HCT116 (cell line): ENCODE data around the gene SLC16A11. TPM values are rescaled to one million over a fixed set of nuclear protein-coding genes. Genes with fewer than 3 reads are reported as not detected.

Experiments
- ATAC-seq: fragments of 200-7000 bp; cut with Tn5 transposase; 2 replicates; pipeline ENCODE4 v1.9.1; 2020; ENCODE audit warnings: mild to moderate bottlenecking, moderate library complexity
- BruUV-seq: library from RNA; stranded (reverse); fragments of 400-500 nt; replicated peaks from 2 replicates; lab custom pipeline; 2021; lab: Mats Ljungman, UMichigan
- CTCF ChIA-PET: fragments of 300-600 bp; sonication (Branson Sonifier 250); formaldehyde crosslinking; loops from one replicate; lab custom pipeline; 2021; ENCODE audit warnings: antibody characterized with exemption; lab: Charles Lee
- POLR2A ChIA-PET: fragments of 300-600, 350-600 bp; sonication (Branson Sonifier 250); formaldehyde crosslinking; loops from one replicate; lab custom pipeline; 2021; ENCODE audit warnings: antibody characterized with exemption; lab: Charles Lee
- RAD21 ChIA-PET, 2 experiments: fragments of 300-600 bp; sonication (Branson Sonifier 250); formaldehyde crosslinking; loops; one replicate each; lab custom pipeline; 2023; ENCODE audit warnings: low total read pairs in 2 of 2; ENCODE audit not compliant: uncharacterized antibody in 2 of 2, unreplicated experiment in 2 of 2, low non-redundant PET in 1 of 2; lab: Charles Lee
- DNase-seq: peaks from one replicate; pipeline ENCODE4 v3.0.0-alpha.2; 2010; ENCODE audit warnings: low read depth, low spot score
- H2AFZ ChIP-seq: fragments of 200-600 bp; shearing (Covaris generic), sonication (generic); 2 replicates; pipeline ENCODE4 v1.6.1; 2017; ENCODE audit warnings: low read depth, mixed run types, mixed read lengths, antibody characterized with exemption, low read length; ENCODE audit not compliant: poor library complexity, severe bottlenecking
- H3K27ac ChIP-seq: 2 replicates; pipeline ENCODE4 v1.5.1; 2012; ENCODE audit warnings: low read depth, low read length
- H3K27me3 ChIP-seq: fragments of 200-600 bp; sonication (generic); 2 replicates; pipeline ENCODE4 v1.6.1; 2016; ENCODE audit warnings: mixed run types, low read length, mixed read lengths; ENCODE audit not compliant: insufficient read depth
- H3K36me3 ChIP-seq, 2 experiments: fragments of 200-500 bp in 1 of 2; fragments of 200-600 bp in 1 of 2; sonication (Bioruptor generic) in 1 of 2; sonication (generic) in 1 of 2; 2 replicates each; pipeline versions ENCODE4 v1.5.1 to v1.6.1; 2014 to 2016; ENCODE audit warnings: low read length in 2 of 2, inconsistent platforms in 1 of 2, mixed read lengths in 1 of 2, mixed run types in 1 of 2; ENCODE audit not compliant: insufficient read depth in 2 of 2, control insufficient read depth in 1 of 2
- H3K4me1 ChIP-seq, 2 experiments: fragments of 200-600 bp in 1 of 2; sonication (generic) in 1 of 2; 2 replicates each; pipeline versions ENCODE4 v1.5.1 to v1.6.1; 2012 to 2017; ENCODE audit warnings: low read length in 2 of 2, inconsistent platforms in 1 of 2, mild to moderate bottlenecking in 1 of 2, mixed read lengths in 1 of 2, mixed run types in 1 of 2, moderate library complexity in 1 of 2; ENCODE audit not compliant: insufficient read depth in 2 of 2, control insufficient read depth in 1 of 2
- H3K4me2 ChIP-seq: fragments of 200-600 bp; sonication (generic); 2 replicates; pipeline ENCODE4 v1.6.1; 2017; ENCODE audit warnings: mixed run types, low read length, mixed read lengths
- H3K4me3 ChIP-seq, 2 experiments: fragments of 200-600 bp in 1 of 2; sonication (generic) in 1 of 2; replicated peaks in 1 of 2; 2 replicates each; pipeline ENCODE4 v1.5.1; 2011 to 2016; ENCODE audit warnings: low read length in 2 of 2, control low read depth in 1 of 2, low read depth in 1 of 2, mild to moderate bottlenecking in 1 of 2, mixed read lengths in 1 of 2, mixed run types in 1 of 2
- H3K79me2 ChIP-seq: fragments of 200-600 bp; sonication (generic); 2 replicates; pipeline ENCODE4 v1.6.1; 2017; ENCODE audit warnings: mild to moderate bottlenecking, mixed run types, low read length, moderate library complexity, mixed read lengths; ENCODE audit not compliant: insufficient read depth
- H3K9ac ChIP-seq: fragments of 200-600 bp; sonication (generic); 2 replicates; pipeline ENCODE4 v1.6.1; 2016; ENCODE audit warnings: low read length, mixed read lengths
- H3K9me2 ChIP-seq: fragments of 200-600 bp; sonication (generic), shearing (Covaris generic); 2 replicates; pipeline ENCODE4 v1.6.1; 2017; ENCODE audit warnings: mixed run types, mild to moderate bottlenecking, moderate library complexity; ENCODE audit not compliant: insufficient read depth
- H3K9me3 ChIP-seq, 2 experiments: fragments of 200-500 bp in 1 of 2; fragments of 200-600 bp in 1 of 2; sonication (Bioruptor generic) in 1 of 2; sonication (generic) in 1 of 2; 2 replicates each; pipeline ENCODE4 v1.6.1; 2014 to 2017; ENCODE audit warnings: low read length in 2 of 2, mixed read lengths in 2 of 2, inconsistent platforms in 1 of 2, low read depth in 1 of 2, mild to moderate bottlenecking in 1 of 2, mixed run types in 1 of 2, moderate library complexity in 1 of 2; ENCODE audit not compliant: control insufficient read depth in 1 of 2, insufficient read depth in 1 of 2
- H4K20me1 ChIP-seq: fragments of 200-600 bp; sonication (generic), shearing (Covaris generic); 2 replicates; pipeline ENCODE4 v1.6.1; 2017; ENCODE audit warnings: mixed run types, mild to moderate bottlenecking, moderate library complexity; ENCODE audit not compliant: insufficient read depth
- CBX3 ChIP-seq: IDR thresholded peaks from 2 replicates; pipeline ENCODE4 v1.6.1; 2012; ENCODE audit warnings: low read depth
- CEBPB ChIP-seq: IDR thresholded peaks from 2 replicates; pipeline ENCODE4 v1.6.1; 2012; ENCODE audit warnings: low read depth
- EGR1 ChIP-seq: IDR thresholded peaks from 2 replicates; pipeline ENCODE4 v1.6.1; 2012; ENCODE audit warnings: low read depth
- ELF1 ChIP-seq: IDR thresholded peaks from 2 replicates; pipeline ENCODE4 v1.6.1; 2012; ENCODE audit warnings: low read depth, borderline replicate concordance
- EZH2 ChIP-seq: fragments of 200-600 bp; sonication (generic); IDR thresholded peaks from 2 replicates; pipeline ENCODE4 v1.6.1; 2017; ENCODE audit warnings: antibody characterized with exemption, mixed run types
- FOSL1 ChIP-seq: IDR thresholded peaks from 2 replicates; pipeline ENCODE4 v1.6.1; 2012; ENCODE audit warnings: low read depth
- JUND ChIP-seq: IDR thresholded peaks from 2 replicates; pipeline ENCODE4 v1.6.1; 2012
- SRF ChIP-seq: IDR thresholded peaks from 2 replicates; pipeline ENCODE4 v1.6.1; 2012; ENCODE audit warnings: low read depth
- TCF7L2 ChIP-seq: IDR thresholded peaks from 2 replicates; pipeline ENCODE4 v1.7.0; 2011; ENCODE audit warnings: borderline replicate concordance, inconsistent platforms; ENCODE audit not compliant: insufficient read depth, insufficient read length; ENCODE audit errors: extremely low read depth
- YY1 ChIP-seq: IDR thresholded peaks from 2 replicates; pipeline ENCODE4 v1.6.1; 2011; ENCODE audit warnings: low read length, low read depth, moderate library complexity, mild to moderate bottlenecking; ENCODE audit not compliant: insufficient replicate concordance; ENCODE audit errors: extremely low read depth
- ZFX ChIP-seq: fragments of 450-650 bp; IDR thresholded peaks from 2 replicates; pipeline ENCODE4 v1.6.1; 2017
- ZNF274 ChIP-seq: fragments of 200-500 bp; sonication (Bioruptor generic); IDR thresholded peaks from 2 replicates; pipeline ENCODE4 v1.6.1; 2014; ENCODE audit warnings: mild to moderate bottlenecking, low read depth, low read length, inconsistent platforms
- intact Hi-C: fragments of 100-400 bp; cut with micrococcal nuclease; formaldehyde crosslinking; loops from 2 replicates; pipeline ENCODE4 v1.10.0; 2022
- total RNA-seq: library from RNA; stranded (reverse); gene quantifications from one replicate; pipeline ENCODE4 v1.2.1, GENCODE V29; 2021; ENCODE audit not compliant: unreplicated experiment
- TF ChIP-seq, protein P1 (sequence below): IDR thresholded peaks from 2 replicates; pipeline ENCODE4 v1.6.1; 2011; ENCODE audit warnings: mild to moderate bottlenecking, low read length, moderate library complexity; ENCODE audit not compliant: insufficient replicate concordance; ENCODE audit errors: extremely low read depth
- TF ChIP-seq, protein P2 (sequence below): IDR thresholded peaks from 2 replicates; pipeline ENCODE4 v1.6.1; 2012; ENCODE audit warnings: low read depth

SLC16A11 gene
- total RNA-seq, 1 experiment from 2014 or later = not detected

DNA sequence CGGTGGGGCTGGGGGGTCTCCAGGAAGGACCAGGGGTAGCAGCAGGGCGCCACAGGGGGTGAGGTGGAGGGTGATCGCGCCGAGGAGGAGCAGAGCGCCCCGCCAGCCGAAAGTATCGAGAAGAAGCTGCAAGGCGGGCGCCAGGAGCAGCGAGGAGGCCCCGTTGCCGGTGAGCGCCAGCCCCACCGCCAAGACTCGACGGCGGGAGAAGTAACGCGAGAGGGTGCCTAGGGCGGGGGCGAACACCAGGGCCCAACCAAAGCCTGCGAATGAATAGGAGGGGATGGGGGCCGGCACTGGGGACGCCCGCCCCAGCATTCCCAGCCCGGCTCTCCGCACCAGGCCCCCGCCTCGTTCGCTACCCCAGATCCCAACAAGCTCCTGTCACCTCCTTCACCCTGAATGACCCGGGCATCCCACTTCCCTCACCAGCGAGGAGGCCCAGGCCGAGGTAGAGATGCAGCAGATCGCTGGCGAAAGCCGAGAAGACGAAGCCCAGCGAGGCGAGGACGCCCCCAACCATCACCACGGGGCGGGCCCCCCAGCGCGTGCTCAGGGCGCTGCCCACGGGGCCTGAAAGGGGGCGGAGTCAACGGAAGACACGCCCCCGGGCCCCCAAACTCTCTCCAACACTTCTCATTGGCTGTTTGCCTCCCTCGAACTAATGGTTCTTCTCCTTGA is 1.3 kb downstream of the SLC16A11 start:
- DNase-seq (no peak), ATAC-seq (no peak)
- H3K27me3 ChIP-seq = no peaks in the 10 kb centered on the region
- H2AFZ ChIP-seq = no peak overlapping the region
- ChIA-PET POLR2A (interaction anchor here (0.6 kb wide), 1 partner anchor 103 kb away, joined by 3 read pairs; no protein-coding TSS in a partner anchor), CTCF (no interaction called here), RAD21 (no interaction called here)
- H3K27ac ChIP-seq = no peak overlapping the region
- no peak overlapping the region for H3K4me3 ChIP-seq
- H3K36me3 ChIP-seq = no peaks in the 10 kb centered on the region
- no peak overlapping the region for H3K9ac ChIP-seq
- BruUV-seq = no TSS peak
- no peaks in the 10 kb centered on the region for H3K79me2 ChIP-seq
- intact Hi-C loops = no loop called here
- no peaks in the 10 kb centered on the region for H3K9me2 ChIP-seq
- peaks cover 18 to 23% of the 10 kb centered on the region in 2 experiments for H3K4me1 ChIP-seq
- H3K9me3 ChIP-seq = no peaks in the 10 kb centered on the region
- TF ChIP-seq TCF7L2 = no peak
- no peak for TF ChIP-seq ZNF274
- TF ChIP-seq FOSL1 = no peak
- TF ChIP-seq, protein P1, sequence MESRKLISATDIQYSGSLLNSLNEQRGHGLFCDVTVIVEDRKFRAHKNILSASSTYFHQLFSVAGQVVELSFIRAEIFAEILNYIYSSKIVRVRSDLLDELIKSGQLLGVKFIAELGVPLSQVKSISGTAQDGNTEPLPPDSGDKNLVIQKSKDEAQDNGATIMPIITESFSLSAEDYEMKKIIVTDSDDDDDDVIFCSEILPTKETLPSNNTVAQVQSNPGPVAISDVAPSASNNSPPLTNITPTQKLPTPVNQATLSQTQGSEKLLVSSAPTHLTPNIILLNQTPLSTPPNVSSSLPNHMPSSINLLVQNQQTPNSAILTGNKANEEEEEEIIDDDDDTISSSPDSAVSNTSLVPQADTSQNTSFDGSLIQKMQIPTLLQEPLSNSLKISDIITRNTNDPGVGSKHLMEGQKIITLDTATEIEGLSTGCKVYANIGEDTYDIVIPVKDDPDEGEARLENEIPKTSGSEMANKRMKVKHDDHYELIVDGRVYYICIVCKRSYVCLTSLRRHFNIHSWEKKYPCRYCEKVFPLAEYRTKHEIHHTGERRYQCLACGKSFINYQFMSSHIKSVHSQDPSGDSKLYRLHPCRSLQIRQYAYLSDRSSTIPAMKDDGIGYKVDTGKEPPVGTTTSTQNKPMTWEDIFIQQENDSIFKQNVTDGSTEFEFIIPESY = no peak
- no peak for TF ChIP-seq YY1
- no peak for TF ChIP-seq ELF1
- TF ChIP-seq EZH2 = no peak
- TF ChIP-seq CBX3 = no peak
- TF ChIP-seq, protein P2, sequence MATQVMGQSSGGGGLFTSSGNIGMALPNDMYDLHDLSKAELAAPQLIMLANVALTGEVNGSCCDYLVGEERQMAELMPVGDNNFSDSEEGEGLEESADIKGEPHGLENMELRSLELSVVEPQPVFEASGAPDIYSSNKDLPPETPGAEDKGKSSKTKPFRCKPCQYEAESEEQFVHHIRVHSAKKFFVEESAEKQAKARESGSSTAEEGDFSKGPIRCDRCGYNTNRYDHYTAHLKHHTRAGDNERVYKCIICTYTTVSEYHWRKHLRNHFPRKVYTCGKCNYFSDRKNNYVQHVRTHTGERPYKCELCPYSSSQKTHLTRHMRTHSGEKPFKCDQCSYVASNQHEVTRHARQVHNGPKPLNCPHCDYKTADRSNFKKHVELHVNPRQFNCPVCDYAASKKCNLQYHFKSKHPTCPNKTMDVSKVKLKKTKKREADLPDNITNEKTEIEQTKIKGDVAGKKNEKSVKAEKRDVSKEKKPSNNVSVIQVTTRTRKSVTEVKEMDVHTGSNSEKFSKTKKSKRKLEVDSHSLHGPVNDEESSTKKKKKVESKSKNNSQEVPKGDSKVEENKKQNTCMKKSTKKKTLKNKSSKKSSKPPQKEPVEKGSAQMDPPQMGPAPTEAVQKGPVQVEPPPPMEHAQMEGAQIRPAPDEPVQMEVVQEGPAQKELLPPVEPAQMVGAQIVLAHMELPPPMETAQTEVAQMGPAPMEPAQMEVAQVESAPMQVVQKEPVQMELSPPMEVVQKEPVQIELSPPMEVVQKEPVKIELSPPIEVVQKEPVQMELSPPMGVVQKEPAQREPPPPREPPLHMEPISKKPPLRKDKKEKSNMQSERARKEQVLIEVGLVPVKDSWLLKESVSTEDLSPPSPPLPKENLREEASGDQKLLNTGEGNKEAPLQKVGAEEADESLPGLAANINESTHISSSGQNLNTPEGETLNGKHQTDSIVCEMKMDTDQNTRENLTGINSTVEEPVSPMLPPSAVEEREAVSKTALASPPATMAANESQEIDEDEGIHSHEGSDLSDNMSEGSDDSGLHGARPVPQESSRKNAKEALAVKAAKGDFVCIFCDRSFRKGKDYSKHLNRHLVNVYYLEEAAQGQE = no peak
- TF ChIP-seq EGR1 = no peak
- TF ChIP-seq CEBPB = no peak
- no peak for TF ChIP-seq JUND
- no peak for TF ChIP-seq SRF
- TF ChIP-seq ZFX = no peak
- H3K4me2 ChIP-seq = no peak overlapping the region
- no peaks in the 10 kb centered on the region for H4K20me1 ChIP-seq
